ENCODE data around the gene ZNF771.

Gene ZNF771

DNA sequence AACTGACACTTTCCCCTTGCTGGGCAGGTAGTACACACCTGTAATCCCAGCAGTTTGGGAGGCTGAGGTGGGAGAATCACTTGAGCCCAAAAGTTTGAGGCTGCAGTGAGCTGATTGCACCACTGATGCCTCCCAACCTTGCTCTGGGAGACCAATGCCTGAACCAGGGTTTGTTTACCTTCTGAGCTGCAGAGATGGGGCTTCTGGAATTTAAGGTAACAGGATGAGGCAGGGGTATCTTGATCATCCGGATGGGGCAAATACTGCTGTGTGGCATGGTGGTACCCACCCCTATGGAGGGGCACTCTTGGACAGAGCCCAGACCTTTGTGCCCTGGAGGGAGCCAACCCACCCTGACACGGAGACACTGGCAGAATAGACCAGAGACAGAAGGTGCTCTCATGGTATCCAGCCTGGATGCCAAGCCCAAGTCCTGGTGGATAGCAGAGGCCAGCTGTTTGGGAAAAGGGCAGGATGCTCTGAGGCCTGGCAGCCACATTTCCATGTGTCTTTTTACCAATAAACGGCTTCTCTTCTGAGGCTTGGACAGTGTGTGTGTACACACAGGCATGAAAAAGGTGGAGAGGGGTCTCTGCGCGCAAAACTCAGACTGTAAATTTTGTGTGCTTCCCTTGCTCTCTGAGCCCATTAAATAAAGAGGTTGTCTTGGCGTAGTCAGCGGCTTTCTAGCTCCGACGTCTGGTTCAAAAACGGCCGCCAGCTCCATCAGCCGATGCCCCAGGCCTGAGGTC, 7.8 kb upstream of the ZNF771 start:
- Histone ChIP-seq H3K9ac (peak overlapping the region; percentile 79 to 93 (median 83)), H3K27ac (peak overlapping the region in 10 of 11 experiments; percentile 66 to 91 (median 87); a peak in 19 of 22 replicates), H3K27me3 (no peaks in the 10 kb centered on the region), H3K36me3 (peaks cover 13 to 27% (median 18%) of the 10 kb centered on the region in 11 experiments), H4K20me1 (peaks cover 0 to 21% (median 0%) of the 10 kb centered on the region in 11 experiments; a peak in 3 of 22 replicates), H3K4me3 (peak overlapping the region; percentile 60 to 82 (median 64)), H3K9me3 (replicated peaks in 1 of 11) (no peaks in the 10 kb centered on the region), H3K4me2 (peak overlapping the region; percentile 81 to 99 (median 93)), H3K4me1 (peaks cover 52 to 77% (median 62%) of the 10 kb centered on the region in 10 experiments)
- no peak for TF ChIP-seq Cebpa-rat (IDR thresholded peaks at IDR 0.05)

DNA sequence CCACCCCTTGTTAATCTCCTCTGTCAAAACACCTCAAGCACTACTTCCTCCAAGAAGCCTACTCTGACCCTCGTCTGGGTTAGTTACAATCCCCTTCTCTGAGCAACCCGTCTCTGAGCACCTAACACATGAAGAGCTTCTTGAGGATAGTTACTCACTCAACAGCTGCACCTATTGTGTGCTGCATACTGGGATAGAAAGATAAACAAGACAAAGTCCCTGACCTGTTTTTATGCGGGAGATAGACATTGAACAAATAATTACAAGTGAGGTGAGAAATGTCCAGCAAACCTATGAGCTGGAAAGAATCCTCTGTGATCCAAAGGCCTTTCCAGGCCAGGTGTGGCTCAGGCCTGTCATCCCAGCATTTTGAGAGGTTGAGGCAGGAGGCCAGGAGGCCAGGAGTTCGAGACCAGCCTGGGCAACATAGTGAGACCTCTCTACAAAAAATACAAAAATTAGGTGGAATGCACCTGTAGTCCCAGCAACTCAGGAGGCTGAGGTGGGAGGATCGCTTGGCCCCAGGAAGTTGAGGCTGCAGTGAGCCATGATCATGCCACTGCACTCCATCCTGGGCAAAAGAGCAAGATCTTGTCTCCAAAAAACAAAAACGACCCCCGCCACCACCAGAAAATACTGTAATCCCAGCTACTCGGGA, 5.5 kb upstream of the ZNF771 start:
- H4K20me1 ChIP-seq, result peaks cover 0 to 17% (median 0%) of the 10 kb centered on the region in 11 experiments; a peak in 3 of 22 replicates
- H3K4me3 ChIP-seq, result no peak overlapping the region
- peaks cover 13 to 25% (median 18%) of the 10 kb centered on the region in 11 experiments for H3K36me3 ChIP-seq
- peak overlapping the region in 5 of 11 experiments; percentile 85 to 89 (median 88); a peak in 4 of 22 replicates for H3K27ac ChIP-seq
- H3K9me3 ChIP-seq (replicated peaks in 1 of 11), result no peaks in the 10 kb centered on the region
- peaks cover 46 to 84% (median 70%) of the 10 kb centered on the region in 10 experiments for H3K4me1 ChIP-seq
- H3K9ac ChIP-seq, result peak overlapping the region in 3 of 11 experiments; percentile 83 to 90 (median 83); a peak in 4 of 22 replicates
- peak overlapping the region in 9 of 11 experiments; percentile 81 to 99 (median 95); a peak in 16 of 22 replicates for H3K4me2 ChIP-seq
- no peaks in the 10 kb centered on the region for H3K27me3 ChIP-seq
- no peak for TF ChIP-seq Cebpa-rat (IDR thresholded peaks at IDR 0.05)

DNA sequence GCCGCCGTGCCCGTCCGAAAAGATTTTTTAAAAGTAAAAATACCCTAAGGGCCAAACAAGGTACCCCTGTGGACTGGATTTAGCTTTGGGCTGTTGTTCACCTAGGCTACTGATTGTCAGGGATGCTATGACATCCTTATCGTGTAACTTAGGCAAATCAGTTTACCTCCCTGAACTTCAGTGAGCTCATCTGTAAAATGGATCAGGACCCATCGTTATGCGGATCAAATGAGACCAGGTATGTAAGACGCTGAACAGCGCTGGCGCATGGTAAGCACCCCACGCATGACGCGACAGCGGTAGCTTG, 658 bp upstream of the ZNF771 start:
- H4K20me1 ChIP-seq, result peaks cover 0 to 36% (median 6%) of the 10 kb centered on the region in 11 experiments; a peak in 11 of 22 replicates
- H3K27me3 ChIP-seq, result no peaks in the 10 kb centered on the region
- peaks cover 46 to 78% (median 65%) of the 10 kb centered on the region in 10 experiments for H3K4me1 ChIP-seq
- H3K36me3 ChIP-seq, result peaks cover 1 to 21% (median 18%) of the 10 kb centered on the region in 11 experiments; a peak in 17 of 22 replicates
- H3K9me3 ChIP-seq (replicated peaks in 1 of 11), result no peaks in the 10 kb centered on the region
- peak overlapping the region in 10 of 11 experiments; percentile 74 to 95 (median 89); a peak in 19 of 22 replicates for H3K27ac ChIP-seq
- peak overlapping the region; percentile 61 to 82 (median 70) for H3K4me3 ChIP-seq
- peak overlapping the region; percentile 80 to 98 (median 89) for H3K4me2 ChIP-seq
- peak overlapping the region; percentile 75 to 94 (median 88); a peak in 21 of 22 replicates for H3K9ac ChIP-seq
- TF ChIP-seq Cebpa-rat (IDR thresholded peaks at IDR 0.05), result no peak

DNA sequence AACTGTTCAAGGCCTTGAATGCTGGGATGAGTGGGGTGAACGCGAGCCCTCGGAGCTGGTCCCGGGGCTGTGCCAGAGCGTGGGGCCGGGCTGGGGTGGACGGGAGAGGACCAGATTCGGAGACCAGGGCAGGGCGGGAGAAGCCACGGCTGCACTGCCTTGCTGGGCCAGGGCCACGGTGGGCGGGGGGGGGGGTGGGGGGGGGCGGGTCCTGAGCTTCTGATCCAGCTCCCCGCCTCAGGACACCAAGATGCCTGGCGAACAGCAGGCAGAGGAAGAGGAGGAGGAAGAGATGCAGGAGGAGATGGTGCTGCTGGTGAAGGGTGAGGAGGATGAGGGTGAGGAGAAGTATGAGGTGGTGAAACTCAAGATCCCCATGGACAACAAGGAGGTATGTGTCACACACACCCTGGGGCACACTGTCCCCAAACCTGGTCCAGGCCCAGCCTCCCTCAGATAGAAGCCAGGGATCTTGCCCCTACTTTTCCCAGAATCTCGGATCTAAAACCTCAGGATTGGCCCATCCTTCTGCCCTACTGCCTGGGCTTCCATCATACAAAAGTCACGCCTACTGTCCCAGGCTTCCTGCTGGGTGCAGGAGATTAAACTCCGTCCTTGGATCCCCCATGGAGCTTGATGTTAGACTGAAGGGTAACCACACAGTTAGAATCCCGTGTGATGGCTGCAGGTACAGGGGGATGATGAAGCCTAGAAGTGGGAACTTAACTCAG, 563 bp downstream of the ZNF771 start:
- H3K27me3 ChIP-seq, result no peaks in the 10 kb centered on the region
- peaks cover 0 to 48% (median 15%) of the 10 kb centered on the region in 11 experiments; a peak in 13 of 22 replicates for H4K20me1 ChIP-seq
- H3K9ac ChIP-seq, result peak overlapping the region; percentile 75 to 94 (median 88)
- peaks cover 5 to 33% (median 30%) of the 10 kb centered on the region in 11 experiments; a peak in 18 of 22 replicates for H3K36me3 ChIP-seq
- peak overlapping the region; percentile 61 to 82 (median 70) for H3K4me3 ChIP-seq
- H3K4me2 ChIP-seq, result peak overlapping the region; percentile 84 to 98 (median 90)
- peak overlapping the region; percentile 30 to 95 (median 88); a peak in 21 of 22 replicates for H3K27ac ChIP-seq
- H3K4me1 ChIP-seq, result peaks cover 53 to 80% (median 71%) of the 10 kb centered on the region in 10 experiments
- no peaks in the 10 kb centered on the region for H3K9me3 ChIP-seq (replicated peaks in 1 of 11)
- TF ChIP-seq Cebpa-rat (IDR thresholded peaks at IDR 0.05), result no peak

DNA sequence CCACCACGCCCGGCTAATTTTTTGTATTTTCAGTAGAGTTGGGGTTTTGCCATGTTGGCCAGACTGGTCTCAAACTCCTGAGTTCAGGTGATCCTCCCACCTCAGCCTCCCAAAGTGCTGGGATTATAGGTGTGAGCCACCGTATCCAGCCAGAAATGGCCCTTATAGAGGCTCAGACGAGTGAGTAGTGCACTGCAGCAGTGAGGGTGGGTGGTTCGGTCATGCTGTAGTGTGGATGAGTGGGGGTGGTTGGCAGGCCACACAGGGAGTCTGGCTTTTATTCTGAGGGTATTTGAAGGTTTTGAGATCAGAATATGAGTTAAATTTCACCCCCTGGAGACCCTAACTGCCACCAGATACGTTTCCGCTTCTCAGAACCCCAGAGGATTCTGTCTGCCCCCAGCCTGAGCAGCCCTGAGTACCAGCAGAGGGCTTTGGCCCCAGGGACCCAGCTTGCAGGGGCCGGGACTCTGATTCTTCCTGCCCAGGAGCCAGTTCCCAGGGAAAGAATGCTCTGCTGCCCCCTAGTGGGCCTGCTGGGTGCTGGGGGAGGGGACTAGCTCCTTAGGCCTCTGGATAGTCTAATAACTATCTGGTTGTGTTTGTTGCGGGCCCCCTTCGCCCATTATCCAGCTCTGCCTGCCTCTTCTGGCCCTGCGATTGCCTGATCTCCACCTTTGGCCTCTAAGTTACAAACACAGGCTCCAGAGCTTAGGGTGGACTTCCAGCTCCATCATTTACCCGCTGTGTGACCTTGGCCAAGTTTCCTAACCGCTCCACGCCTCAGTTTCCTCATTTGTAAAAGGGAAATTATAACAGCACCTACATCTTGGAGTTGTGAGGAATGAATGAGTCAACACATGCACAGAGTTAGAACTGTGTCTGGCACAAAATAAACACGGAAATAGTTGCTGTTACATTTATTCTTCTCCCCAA, 2.0 kb downstream of the ZNF771 start:
- Histone ChIP-seq H3K27ac (peak overlapping the region in 9 of 11 experiments; percentile 22 to 95 (median 90); a peak in 17 of 22 replicates), H3K9ac (peak overlapping the region; percentile 25 to 94 (median 86); a peak in 19 of 22 replicates), H3K4me2 (peak overlapping the region; percentile 84 to 98 (median 90)), H3K27me3 (no peaks in the 10 kb centered on the region), H3K4me1 (peaks cover 45 to 83% (median 75%) of the 10 kb centered on the region in 10 experiments), H3K36me3 (peaks cover 10 to 48% (median 44%) of the 10 kb centered on the region in 11 experiments), H3K9me3 (replicated peaks in 1 of 11) (no peaks in the 10 kb centered on the region), H4K20me1 (peaks cover 0 to 62% (median 15%) of the 10 kb centered on the region in 11 experiments; a peak in 13 of 22 replicates), H3K4me3 (peak overlapping the region in 8 of 10 experiments; percentile 68 to 82 (median 72); a peak in 17 of 20 replicates)
- no peak for TF ChIP-seq Cebpa-rat (IDR thresholded peaks at IDR 0.05)

DNA sequence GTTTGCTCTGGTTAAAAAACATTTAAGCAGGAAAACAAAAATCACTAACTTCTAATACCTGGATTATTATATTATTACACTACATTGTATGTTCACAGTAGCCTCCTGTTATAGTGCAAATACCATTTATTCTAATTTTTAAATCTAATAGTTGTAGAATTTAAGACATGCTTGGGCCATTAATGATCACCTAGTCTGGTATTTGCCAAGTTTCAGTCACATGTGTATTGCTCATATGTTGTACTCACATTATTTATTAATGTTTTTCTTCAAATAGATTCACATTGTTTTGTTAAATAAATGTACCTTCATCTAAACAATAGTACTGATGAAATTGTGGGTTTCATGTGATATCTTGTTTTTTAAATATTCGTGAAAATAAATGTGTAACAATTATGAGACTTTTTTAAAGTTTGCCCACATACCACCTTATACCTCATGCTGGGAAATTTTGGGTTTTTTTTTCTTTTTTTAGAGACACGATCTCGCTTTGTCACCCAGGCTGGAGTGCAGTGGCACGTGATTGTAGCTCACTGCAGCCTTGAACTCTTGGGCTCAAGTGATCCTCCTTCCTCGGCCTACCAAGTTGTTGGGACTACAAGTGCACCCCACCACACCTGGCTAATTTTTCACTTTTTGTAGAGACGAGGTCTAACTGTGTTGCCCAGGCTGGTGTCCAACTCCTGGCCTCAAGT, 5.9 kb downstream of the ZNF771 start:
- H3K4me3 ChIP-seq, result no peak overlapping the region
- H4K20me1 ChIP-seq, result peaks cover 0 to 94% (median 39%) of the 10 kb centered on the region in 11 experiments; a peak in 17 of 22 replicates
- H3K27me3 ChIP-seq, result no peaks in the 10 kb centered on the region
- peaks cover 10 to 67% (median 49%) of the 10 kb centered on the region in 11 experiments for H3K36me3 ChIP-seq
- no peaks in the 10 kb centered on the region for H3K9me3 ChIP-seq (replicated peaks in 1 of 11)
- TF ChIP-seq Cebpa-rat (IDR thresholded peaks at IDR 0.05), result no peak
- peak overlapping the region in 4 of 11 experiments; percentile 7 to 43 (median 22); a peak in 7 of 22 replicates for H3K9ac ChIP-seq
- peak overlapping the region in 6 of 11 experiments; percentile 62 to 98 (median 89); a peak in 9 of 22 replicates for H3K4me2 ChIP-seq
- H3K4me1 ChIP-seq, result peaks cover 46 to 76% (median 68%) of the 10 kb centered on the region in 10 experiments
- H3K27ac ChIP-seq, result 0 out of 22 replicates have a peak overlapping the region, but pooled peaks of 2 of the 11 experiments have one; percentile 2 to 12

DNA sequence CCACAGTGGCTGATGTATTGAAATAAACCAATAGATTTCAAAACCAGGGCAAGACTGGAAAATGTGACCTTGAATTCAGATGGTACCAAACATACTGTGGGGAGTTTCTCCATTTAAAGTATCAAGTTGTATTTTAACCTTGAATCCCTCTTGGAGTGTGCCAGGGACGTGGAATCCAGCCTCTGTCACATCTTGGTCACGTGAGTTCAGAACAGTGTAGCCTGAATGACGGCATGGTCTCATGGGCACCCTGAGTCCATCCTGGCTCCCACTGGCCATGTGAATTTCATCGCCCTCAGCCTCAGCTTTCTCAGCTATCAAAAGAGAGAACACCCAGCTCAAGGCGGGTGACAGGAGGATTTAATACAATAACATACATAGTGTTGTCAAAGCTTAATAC, 6.8 kb downstream of the ZNF771 start:
- Histone ChIP-seq H3K9me3 (replicated peaks in 1 of 11) (no peaks in the 10 kb centered on the region), H4K20me1 (peaks cover 0 to 94% (median 48%) of the 10 kb centered on the region in 11 experiments; a peak in 17 of 22 replicates), H3K9ac (peak overlapping the region in 4 of 11 experiments; percentile 4 to 43 (median 8); a peak in 5 of 22 replicates), H3K4me1 (peaks cover 43 to 75% (median 65%) of the 10 kb centered on the region in 10 experiments), H3K36me3 (peaks cover 10 to 74% (median 50%) of the 10 kb centered on the region in 11 experiments), H3K4me2 (no peak overlapping the region), H3K27ac (no peak overlapping the region), H3K27me3 (no peaks in the 10 kb centered on the region), H3K4me3 (no peak overlapping the region)
- no peak for TF ChIP-seq Cebpa-rat (IDR thresholded peaks at IDR 0.05)
